Activated CD8-positive, alpha-beta memory T cell treated with anti-CD3 and anti-CD28 coated beads for 1 hour (primary cell): ENCODE results near the gene SGPP2.
"Not testable (repeated sequence)": the region's sequence is repeated elsewhere in the genome, so short reads cannot be mapped to it uniquely, and the experiment has no call there.

Experiments
- DNase-seq, 2 donors: peaks; one replicate each; pipeline ENCODE4 v3.0.0-alpha.2; 2020; ENCODE audit warnings: low read depth in 1 of 2; ENCODE audit errors: extremely low read depth in 1 of 2

SGPP2 gene

DNA sequence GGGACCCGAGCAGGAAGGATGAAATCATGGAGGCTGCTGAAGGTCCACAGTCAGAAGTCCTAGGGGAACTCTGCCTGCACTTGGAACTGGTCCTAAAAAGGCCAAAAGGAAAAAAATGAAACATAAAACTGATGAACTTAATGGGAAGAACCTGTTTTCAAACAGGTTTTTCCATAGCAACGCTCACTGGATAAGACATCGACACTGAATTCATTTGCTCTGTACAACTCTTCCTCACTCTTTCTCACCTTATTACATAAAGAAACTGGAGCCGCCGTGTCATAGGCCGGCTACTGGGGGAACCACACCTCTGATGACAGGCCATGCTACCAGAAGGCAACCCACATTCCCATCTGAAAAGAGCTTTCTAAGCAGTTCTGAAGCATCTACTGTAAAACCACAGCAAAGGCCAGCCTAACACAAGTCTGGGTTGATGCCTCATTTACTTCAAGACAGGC is 147.9 kb downstream of the SGPP2 start:
- DNase-seq, result no peak

GRCh38 chr2:222572751-222573174 is 148.4 kb downstream of the SGPP2 start:
- no peak for DNase-seq

- no peak for DNase-seq
These were observed 151.3 kb downstream of the SGPP2 start for GRCh38 chr2:222575618-222576017.

GRCh38 chr2:222576171-222577081 is 152.1 kb downstream of the SGPP2 start:
- DNase-seq, result no peak

- no peak for DNase-seq
These were observed 153.0 kb downstream of the SGPP2 start for GRCh38 chr2:222577341-222577740.

DNA sequence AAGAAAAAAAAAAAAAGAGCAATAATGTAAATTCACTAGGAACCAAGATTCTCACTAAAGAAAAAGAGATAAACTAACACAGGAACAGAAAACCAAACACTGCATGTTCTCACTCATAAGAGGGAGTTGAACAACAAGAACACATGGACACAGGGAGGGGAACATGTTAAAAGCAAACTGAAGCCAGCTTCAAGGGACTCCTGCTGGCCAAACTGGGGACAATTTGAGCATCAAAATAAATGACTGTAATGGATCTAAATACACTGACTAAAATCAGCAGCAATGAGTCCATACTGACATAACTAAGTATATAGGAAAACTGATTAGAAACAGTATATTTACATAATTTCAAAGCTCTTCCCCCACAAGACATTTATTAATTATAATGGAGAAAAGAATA is 158.6 kb downstream of the SGPP2 start:
- DNase-seq, result no peak

DNA sequence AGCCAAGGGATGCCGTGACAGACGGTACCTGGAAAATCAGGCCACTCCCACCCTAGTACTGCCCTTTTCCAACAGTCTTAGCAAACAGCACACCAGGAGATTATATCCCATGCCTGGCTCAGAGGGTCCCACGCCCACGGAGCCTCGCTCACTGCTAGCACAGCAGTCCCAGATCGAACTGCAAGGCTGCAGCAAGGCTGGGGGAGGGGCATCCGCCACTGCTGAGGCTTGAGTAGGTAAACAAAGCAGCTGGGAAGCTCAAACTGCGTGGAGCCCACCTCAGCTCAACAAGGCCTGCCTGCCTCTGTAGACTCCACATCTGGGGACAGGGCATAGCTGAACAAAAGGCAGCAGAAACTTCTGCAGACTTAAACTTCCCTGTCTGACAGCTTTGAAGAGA is 160.2 kb downstream of the SGPP2 start:
- not testable (repeated sequence) for DNase-seq

DNA sequence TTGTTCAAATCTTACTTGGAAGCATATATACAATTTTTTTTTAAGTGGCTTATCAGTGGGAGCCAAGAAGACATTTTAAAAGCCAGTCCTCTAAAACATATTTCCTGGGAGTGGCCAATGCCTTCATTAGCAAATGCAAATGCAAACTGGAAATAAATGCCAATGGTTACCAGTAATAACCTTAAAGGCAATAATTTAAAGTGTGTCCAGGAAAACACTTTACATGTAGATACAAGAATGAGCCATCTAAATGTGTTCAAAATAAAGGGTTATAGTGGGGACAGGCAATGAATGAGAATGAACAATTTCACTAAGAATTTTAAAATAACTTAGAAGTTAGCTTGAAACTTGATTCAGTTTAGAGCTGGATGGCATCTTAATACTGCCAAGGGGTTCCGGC is 167.3 kb downstream of the SGPP2 start:
- no peak for DNase-seq

DNA sequence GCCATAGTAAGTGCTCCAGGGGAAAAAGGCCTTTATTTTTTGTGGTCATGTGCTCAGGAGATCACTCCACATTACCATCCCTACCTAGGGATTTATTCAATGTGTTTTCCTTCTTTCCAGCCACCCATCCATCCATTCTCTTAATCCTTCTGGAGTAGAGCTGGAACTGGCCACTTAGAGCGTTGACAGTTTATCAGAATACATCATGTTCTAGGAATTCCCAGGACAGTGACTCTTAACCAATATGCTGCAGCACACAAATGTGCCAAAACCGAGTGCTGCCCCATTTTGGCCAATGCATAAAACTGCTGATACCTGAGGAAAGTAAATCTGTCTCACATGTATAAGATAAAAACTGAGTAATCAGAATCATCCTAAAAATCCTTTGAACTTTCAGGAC is 167.8 kb downstream of the SGPP2 start:
- no peak for DNase-seq

DNA sequence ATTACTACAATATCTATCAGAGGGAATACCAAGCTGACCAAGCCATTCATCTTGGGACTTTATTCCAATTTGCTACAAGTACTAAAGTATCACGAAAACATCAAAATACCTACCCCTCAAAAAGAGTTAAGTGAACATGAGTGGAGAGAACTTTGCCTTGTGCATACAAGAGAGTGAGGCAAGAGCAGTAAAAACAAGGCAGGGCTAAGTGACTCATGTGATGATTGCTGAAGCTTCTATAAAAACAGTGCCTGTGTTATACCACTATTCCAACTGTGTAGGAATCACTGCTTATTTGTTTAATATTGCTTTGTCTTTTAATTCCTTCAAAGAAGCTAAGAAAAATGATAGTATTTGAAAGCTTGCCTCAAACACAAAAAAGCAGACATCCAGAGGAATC is 170.3 kb downstream of the SGPP2 start:
- DNase-seq, result no peak

- no peak for DNase-seq
These were observed 171.2 kb downstream of the SGPP2 start for GRCh38 chr2:222595581-222595980.

DNA sequence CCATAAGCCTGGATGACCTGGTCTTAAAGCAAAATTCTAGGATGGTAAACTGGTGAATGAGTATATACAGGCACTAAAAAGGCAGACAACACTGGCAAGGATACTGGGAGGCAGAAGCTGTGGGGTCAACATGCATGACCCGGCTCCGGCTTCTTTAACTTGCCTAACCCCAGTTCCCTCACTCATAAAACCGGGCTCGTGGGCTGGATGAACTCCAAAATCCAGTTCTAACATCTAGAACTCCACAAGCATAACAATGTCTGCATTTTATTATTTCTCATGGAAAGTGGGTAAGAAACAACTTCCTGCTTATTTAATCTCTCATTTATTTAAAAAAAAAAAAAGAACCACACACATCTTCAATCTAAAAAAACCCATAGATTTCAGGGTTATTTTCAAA is 174.3 kb downstream of the SGPP2 start:
- no peak for DNase-seq

DNA sequence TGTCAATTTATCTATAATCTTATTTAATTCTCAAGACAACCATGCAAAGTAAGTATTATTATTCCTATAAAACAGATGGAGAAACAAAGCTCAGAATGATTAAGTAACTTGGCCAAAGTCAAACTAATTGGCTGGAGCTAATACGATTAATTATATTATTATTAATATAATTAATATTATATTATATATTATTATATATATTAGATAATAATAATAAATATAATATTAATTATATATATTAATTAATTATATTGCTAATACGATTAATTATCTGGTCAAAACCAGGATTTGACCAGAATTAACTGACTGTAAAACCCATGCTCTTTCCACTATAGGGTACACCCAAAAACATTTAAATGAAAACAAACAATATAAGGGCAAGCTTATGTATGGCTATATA is 179.2 kb downstream of the SGPP2 start:
- no peak for DNase-seq

DNA sequence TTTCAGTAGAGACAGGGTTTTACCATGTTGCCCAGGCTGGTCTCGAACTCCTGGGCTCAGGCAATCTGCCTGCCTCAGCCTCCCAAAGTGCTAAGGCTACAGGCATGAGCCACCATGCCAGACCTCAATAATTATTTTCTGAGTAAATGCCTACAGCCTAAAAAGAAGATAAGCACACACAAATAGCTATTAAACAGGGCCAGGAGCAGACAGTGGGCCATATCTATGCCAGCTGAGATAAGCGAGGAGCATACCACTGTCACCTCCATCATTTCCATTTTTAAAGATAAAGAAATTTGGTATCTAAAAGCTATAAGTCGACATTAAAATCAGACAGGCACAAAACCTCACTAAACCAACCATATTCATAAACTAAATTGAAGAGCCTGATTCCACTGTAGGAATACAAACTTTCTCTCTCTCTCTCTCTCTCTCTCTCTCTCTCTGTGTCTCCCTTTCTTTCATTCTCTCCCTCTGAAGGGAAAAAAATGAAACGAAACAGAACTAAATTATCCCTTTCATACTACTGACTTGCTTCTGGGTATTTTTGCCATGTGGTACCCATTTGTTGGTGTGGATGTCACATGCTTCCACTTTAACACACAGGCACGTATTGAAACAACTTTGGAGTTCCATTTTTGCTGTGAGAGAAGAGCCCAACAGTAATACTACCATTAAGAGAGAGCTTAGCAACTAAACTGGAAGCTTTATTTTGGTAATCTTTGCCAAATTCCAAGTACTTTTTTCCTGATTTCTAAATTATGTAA is 180.6 kb downstream of the SGPP2 start:
- no peak for DNase-seq

GRCh38 chr2:222606306-222606705 is 182.0 kb downstream of the SGPP2 start:
- no peak for DNase-seq

DNA sequence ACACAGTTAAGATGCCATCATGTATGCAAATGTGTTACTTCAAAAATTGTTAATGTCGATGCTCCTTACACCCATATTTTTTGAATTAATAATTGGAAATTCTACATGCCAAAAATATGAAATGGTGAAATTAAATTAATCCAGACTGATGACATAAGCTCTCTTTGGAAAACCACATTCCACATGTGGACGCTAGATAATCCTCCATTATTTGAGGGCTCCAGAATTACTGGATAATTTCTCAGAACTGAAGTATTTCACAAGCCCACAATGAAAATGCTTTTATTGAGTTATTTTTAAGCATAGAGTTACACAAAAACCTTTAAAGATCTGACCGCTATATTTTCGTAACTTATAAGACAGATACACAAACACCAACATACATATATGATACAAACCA is 183.7 kb downstream of the SGPP2 start:
- no peak for DNase-seq

DNA sequence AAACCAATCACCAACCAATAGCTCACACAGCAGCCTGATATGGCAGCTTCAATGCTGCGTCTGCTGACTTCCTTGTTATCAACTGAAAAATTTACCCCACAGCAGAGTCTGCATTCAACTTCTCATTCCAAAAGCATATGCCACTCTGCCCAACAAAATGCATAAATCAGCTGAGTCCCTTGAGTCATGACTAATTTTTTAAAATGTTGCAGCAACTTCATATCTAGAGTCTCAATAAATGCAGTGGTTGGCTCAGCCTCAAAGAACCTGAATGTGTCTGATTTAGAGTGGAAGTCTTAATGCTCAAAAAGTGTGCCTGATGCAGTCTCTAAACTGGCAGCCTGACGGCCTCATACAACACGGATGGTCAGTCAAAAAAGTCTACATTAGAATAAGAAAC is 185.0 kb downstream of the SGPP2 start:
- DNase-seq, result no peak
